Nephron (organoid): ENCODE data around the gene UTP4.

Experiments
- H3K27ac Mint-ChIP-seq, 3 experiments: 2 replicates each; pipeline ENCODE4 v1.8.0; 2020; ENCODE audit warnings: mixed read lengths in 3 of 3, mild to moderate bottlenecking in 2 of 3, moderate library complexity in 1 of 3
- H3K27me3 Mint-ChIP-seq: 2 replicates; pipeline ENCODE4 v1.8.0; 2021; ENCODE audit warnings: low read depth, mild to moderate bottlenecking, moderate library complexity, mixed read lengths
- H3K36me3 Mint-ChIP-seq: 2 replicates; pipeline ENCODE4 v1.8.0; 2020; ENCODE audit warnings: low read depth, mixed read lengths
- H3K4me1 Mint-ChIP-seq: 2 replicates; pipeline ENCODE4 v1.8.0; 2020; ENCODE audit warnings: mixed read lengths
- H3K4me3 Mint-ChIP-seq, 3 experiments: 2 replicates each; pipeline ENCODE4 v1.8.0; 2020; ENCODE audit warnings: mild to moderate bottlenecking in 3 of 3, mixed read lengths in 3 of 3, moderate library complexity in 2 of 3
- H3K9me3 Mint-ChIP-seq: 2 replicates; pipeline ENCODE4 v1.8.0; 2020; ENCODE audit warnings: mixed read lengths
- CTCF ChIP-seq, 3 experiments: fragments of 200-600 bp; sonication (generic); IDR thresholded peaks; one replicate each; pipeline ENCODE4 v1.5.0; 2021; ENCODE audit warnings: antibody characterized with exemption in 3 of 3; ENCODE audit not compliant: unreplicated experiment in 3 of 3

The UTP4 gene

GRCh38 chr16:69088684-69089083, 43.8 kb upstream of the UTP4 start:
- H3K36me3 Mint-ChIP-seq: peaks cover 9% of the 10 kb centered on the region
- H3K9me3 Mint-ChIP-seq: no peaks in the 10 kb centered on the region
- H3K4me1 Mint-ChIP-seq: peaks cover 13% of the 10 kb centered on the region
- no peak overlapping the region for H3K27ac Mint-ChIP-seq
- TF ChIP-seq CTCF (IDR thresholded peaks at IDR 0.05; ENCODE audit: unreplicated experiment in 3 of 3): no peak
- H3K4me3 Mint-ChIP-seq: no peak overlapping the region
- no peaks in the 10 kb centered on the region for H3K27me3 Mint-ChIP-seq

GRCh38 chr16:69089091-69089910, 43.1 kb upstream of the UTP4 start:
- TF ChIP-seq CTCF (IDR thresholded peaks at IDR 0.05; ENCODE audit: unreplicated experiment in 3 of 3): no peak
- Mint-ChIP-seq H3K4me3 (no peak overlapping the region), H3K36me3 (peaks cover 5% of the 10 kb centered on the region), H3K27ac (peak overlapping the region in 1 of 3 experiments; percentile 29), H3K4me1 (peaks cover 13% of the 10 kb centered on the region), H3K9me3 (no peaks in the 10 kb centered on the region), H3K27me3 (no peaks in the 10 kb centered on the region)

- H3K9me3 Mint-ChIP-seq: no peaks in the 10 kb centered on the region
- H3K27ac Mint-ChIP-seq: no peak overlapping the region
- no peak overlapping the region for H3K4me3 Mint-ChIP-seq
- H3K27me3 Mint-ChIP-seq: no peaks in the 10 kb centered on the region
- H3K4me1 Mint-ChIP-seq: peaks cover 6% of the 10 kb centered on the region
- TF ChIP-seq CTCF (IDR thresholded peaks at IDR 0.05; ENCODE audit: unreplicated experiment in 3 of 3): no peak
- no peaks in the 10 kb centered on the region for H3K36me3 Mint-ChIP-seq
Measured at GRCh38 chr16:69093974-69094373, 38.5 kb upstream of the UTP4 start.

- no peaks in the 10 kb centered on the region for H3K36me3 Mint-ChIP-seq
- no peak overlapping the region for H3K27ac Mint-ChIP-seq
- no peak overlapping the region for H3K4me3 Mint-ChIP-seq
- peaks cover under 1% of the 10 kb centered on the region for H3K4me1 Mint-ChIP-seq
- H3K9me3 Mint-ChIP-seq: no peaks in the 10 kb centered on the region
- no peak for TF ChIP-seq CTCF (IDR thresholded peaks at IDR 0.05; ENCODE audit: unreplicated experiment in 3 of 3)
- H3K27me3 Mint-ChIP-seq: no peaks in the 10 kb centered on the region
Measured at GRCh38 chr16:69094501-69094900, 37.9 kb upstream of the UTP4 start.

GRCh38 chr16:69095193-69095592, 37.3 kb upstream of the UTP4 start:
- Mint-ChIP-seq H3K36me3 (no peaks in the 10 kb centered on the region), H3K4me3 (no peak overlapping the region), H3K27ac (no peak overlapping the region), H3K27me3 (peaks cover 6% of the 10 kb centered on the region), H3K4me1 (peaks cover 5% of the 10 kb centered on the region), H3K9me3 (no peaks in the 10 kb centered on the region)
- no peak for TF ChIP-seq CTCF (IDR thresholded peaks at IDR 0.05; ENCODE audit: unreplicated experiment in 3 of 3)
